DMS153 treated with DMSO at 0.1 percent for 48 hours (cell line): ENCODE results near the gene MUL1.
"Not testable (repeated sequence)": the region's sequence is repeated elsewhere in the genome, so short reads cannot be mapped to it uniquely, and the experiment has no call there.

Source experiments
- DNase-seq: peaks from one replicate; lab custom pipeline; 2025; ENCODE audit not compliant: unreplicated experiment; lab: John Stamatoyannopoulos, UW

Gene MUL1

DNA sequence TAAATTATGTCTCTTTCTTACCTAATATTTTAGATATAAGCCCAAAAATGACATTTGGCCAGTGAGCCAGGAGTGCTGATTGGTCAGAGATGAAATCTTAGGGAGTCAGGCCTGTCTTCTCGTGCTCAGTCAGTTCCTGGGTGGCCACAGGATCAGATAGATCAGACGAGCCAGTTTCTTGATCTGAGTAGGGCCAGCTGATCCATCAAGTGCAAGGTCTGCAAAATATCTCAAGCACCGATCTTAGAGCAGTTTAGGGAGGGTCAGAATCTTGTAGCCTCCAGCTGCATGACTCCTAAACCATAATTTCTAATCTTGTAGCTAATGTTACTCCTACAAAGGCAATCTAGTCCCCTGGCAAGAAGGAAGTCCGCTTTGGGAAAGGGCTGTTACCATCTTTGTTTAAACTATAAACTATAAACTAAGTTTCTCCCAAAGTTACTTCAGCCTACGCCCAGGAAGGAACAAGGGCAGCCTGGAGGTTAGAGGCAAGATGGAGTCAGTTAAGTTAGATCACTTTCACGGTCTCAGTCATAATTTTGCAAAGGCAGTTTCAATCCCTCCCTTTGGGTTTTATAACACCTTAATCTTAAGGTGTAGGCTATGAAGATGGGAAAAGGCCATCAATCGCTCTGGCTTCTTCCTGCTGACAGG lies 11.8 kb upstream of the MUL1 start:
- not testable (repeated sequence) for DNase-seq

DNA sequence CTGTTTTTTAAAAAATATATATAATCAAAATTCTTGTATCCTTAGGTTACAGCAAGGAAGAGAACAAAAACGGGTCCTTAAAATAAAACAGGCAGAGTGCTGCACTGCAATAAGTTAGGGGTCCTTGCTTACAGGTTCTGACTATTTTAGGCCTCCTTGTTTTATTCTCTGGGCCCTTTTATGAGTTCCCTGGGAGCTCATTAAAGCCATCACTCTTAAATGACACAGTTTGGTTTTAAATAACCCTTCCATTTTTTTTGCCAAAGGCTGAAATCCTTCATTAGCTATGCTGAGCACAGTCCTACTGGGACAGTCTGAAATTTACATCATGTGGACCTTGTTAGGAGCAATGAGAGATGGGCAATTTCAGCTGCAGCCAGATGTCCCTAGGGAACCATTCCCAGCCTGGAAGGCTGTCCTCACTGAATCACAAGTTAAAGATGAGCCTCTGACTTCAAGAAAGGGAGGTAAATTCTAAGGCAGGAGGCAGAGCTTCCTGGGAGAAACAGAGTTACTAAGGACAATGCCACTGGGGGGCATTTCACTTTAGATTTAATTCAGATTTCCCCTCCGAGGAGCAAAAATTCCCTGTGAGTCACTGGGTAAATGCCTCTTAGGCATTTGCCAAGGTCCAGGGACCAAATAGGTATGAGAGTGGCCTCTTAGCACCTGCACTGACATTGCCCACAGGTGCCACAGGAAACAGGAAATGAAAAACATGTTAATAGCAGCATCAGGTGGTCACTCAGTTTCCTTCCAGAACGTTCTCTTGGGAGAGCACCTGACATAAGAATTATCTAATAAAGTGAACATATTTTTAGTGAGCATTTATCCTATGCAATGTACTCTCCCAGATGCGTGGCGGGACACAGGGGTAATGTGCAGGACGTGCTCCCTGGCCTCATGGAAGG lies 3.8 kb upstream of the MUL1 start:
- DNase-seq, result no peak

DNA sequence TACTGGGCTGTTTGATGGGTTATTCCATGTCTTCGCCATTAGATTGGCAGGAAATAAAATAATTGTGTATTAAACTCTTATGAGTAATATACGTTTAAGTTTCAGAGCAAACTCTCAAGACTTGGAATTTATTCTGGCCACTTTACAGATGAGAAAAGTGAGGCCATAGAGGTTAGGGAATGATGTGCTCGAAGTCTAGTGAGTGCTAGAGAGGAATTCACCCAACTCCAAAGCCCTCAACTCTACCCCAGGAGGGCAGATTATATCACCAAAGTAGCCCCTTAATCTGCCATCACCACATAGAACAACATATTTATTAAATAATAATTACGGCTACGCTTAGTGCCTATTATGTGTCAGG lies 440 bp upstream of the MUL1 start:
- no peak for DNase-seq

DNA sequence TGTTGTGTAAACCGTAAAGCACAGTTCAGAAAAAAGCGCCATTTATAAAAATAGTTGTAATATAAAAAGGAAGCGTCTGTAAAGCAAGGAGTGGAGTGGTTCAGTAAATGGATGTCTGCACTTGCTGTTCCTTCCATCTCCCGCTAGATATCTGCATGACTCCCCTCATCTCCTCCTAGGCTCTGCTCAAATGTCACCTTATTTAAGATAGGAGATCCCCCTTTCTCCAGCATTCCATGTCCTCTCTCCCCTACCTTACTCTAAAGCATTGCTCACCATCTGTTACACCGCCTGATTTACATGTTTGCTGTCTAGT lies 745 bp downstream of the MUL1 start:
- DNase-seq, result no peak

DNA sequence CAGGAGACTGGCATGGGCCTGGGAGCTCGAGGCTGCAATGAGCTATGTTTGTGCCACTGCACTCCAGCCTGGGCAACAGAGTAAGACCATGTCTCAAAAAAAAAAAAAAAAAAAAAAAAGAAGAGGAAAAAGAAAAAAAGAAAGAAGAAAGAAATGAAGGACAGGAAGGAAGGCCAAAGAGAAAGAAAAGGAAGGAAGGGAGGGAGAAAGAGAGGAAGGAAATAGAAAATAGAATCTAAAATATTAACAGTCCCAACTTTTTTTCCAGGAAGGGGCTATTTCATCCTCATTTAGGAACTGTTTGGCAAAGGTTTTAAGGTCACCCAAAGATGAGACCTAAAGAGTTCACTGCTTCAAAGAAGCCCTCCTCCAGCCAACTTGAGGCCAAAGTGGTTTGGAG lies 2.5 kb downstream of the MUL1 start:
- no peak for DNase-seq

DNA sequence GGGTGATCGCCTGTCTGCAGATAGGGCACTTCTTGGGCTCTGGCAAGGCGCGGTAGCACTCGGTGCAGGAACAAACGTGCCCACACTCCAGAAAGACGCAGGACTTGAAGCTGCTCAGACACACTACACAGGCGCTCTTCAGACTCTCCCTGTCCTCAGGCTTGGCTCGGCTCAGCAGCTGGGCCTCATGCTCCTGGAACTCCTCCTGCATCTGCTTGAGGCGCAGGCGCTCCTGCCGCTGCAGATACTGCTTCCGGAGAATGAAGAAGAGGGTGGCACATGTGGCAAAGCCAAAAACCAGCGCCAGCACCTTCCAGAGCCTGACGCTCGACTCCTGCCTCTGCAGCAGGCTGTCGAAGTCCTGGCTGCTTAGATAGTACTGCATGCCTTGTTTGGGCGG lies 7.2 kb downstream of the MUL1 start:
- DNase-seq, result no peak

DNA sequence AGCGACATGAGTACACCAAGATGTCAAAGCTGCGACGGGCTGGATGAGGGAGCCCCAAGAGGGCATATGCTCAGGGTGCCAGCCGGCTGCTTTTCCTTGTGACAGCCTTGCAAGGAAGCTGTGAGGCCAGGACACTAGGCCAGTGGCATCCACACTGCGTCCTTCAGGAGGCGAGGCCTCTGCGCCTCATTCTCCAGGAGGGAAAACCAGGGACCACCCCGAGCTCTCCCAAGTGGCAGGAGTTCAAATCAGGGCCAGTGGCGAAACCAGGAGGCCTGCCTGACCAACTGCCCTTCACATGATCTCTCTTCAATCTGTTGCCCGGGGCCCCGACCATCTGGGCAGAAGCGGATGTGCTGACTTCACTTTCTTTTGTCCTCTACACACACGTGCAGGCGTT lies 8.2 kb downstream of the MUL1 start:
- no peak for DNase-seq

DNA sequence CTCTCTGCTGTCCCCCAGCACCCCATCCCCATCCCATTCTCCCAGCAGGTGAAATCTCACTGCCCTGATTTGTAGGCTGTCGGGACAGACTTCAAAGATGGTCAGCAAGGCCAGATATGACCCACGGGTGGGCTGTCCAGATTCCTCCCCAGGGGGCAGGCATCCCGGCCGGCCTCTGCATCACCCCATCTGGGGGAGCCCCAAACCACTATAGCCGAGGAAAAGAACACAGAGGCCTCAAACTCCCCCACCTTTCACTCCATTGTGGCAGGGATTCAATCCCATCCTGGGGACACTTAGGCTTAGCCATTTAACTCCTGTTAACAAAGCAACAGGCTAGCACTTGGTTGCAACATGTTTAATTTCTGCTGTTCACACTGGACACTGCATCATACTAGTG lies 8.8 kb downstream of the MUL1 start:
- no peak for DNase-seq

DNA sequence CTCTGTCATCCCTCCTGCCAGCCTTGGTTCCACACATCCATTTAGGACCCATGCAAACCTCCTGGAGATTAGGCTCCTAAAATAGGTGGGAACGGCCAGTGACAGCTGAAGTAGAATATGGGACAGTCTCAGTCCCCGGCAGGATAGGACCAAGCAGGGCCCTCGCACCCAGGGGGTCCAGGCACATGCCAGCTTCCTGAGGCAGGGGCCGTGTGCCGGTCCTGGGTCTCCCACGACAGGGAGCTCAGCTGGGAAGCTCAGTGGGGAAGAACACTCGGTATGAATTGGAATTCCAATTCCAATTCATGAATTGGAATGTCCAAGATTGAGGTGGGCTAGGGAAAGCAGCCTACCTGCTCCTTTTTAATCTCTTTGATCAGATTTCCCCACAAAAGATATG lies 9.8 kb downstream of the MUL1 start:
- no peak for DNase-seq

DNA sequence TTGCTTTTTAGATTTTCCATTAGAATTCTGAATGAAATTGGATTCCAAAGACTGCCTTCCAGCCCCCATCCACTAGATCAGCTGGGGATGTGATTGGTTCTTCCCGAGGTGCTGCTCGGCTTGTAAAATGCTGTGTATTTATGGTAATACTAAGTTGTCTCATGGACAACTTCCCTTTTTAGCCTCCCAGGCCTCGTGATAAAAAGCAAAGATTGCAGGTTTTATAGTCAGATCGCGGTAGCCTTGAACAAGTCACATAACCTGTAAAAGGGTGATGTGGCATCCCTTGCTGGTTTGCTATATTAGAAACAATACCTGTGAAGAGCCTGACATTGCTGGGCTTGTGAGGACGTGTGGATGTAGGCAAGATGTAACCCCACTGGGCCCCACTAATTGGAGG lies 10.4 kb downstream of the MUL1 start:
- DNase-seq, result no peak

DNA sequence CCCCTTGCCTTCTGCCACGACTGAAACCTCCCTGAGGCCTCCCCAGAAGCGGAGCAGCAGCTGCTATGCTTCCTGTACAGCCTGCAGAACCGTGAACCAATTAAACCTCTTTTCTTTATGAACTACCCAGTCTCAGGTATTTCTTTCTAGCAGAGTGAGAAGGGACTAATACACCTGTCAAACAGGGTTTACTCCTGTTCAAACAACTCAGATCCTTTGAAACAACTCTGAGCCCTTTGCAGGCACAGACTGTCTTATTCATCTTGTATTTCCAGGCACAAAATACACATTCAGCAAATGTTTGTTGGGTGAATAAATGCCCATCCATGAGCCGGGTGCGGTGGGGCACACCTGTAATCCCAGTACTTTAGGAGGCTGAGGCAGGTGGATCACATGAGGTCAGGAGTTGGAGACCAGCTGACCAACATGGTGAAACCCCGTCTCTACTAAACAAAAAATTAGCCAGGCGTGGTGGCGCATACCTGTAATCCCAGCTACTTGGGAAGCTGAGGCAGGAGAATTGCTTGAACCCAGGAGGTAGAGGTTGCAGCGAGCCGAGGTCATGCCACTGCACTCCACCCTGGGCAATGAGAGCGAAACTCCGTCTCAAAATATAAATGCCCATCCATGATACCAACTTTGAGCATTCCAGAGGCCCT lies 11.1 kb downstream of the MUL1 start:
- not testable (repeated sequence) for DNase-seq

DNA sequence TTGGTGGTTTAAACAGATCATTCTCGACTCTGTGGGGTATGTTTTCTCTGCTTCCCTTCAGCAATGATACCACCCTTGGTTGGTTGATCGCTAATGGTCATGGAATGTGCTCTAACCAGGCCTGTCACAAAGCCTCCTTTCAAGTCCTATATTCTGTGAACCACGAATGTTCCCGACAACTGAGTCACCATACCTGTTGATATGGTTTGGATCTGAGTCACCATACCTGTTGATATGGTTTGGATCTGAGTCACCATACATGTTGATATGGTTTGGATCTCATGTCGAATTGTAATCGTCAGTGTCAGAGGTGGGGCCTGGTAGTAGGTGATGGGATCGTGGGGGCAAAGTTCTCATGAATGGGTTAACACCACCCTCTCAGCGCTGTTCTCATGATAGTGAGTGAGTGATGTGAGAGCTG lies 11.7 kb downstream of the MUL1 start:
- DNase-seq, result no peak

DNA sequence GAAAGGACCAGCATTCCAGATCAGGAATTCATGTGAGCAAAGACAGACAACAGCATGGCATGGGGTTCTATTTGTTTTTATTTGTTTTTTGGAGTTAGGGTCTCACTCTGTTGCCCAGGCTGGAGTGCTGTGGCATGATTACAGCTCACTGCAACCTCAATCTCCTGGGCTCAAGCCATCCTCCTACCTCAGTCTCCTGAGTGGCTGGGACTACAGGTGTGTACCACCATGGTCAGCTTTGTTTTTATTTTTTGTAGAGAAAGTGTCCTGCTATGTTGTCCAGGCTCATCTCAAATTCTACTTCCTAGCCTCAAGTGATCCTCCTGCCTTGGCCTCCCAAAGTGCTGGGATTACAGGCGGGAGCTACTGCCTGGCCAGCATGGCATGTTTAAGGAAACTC lies 12.3 kb downstream of the MUL1 start:
- no peak for DNase-seq

DNA sequence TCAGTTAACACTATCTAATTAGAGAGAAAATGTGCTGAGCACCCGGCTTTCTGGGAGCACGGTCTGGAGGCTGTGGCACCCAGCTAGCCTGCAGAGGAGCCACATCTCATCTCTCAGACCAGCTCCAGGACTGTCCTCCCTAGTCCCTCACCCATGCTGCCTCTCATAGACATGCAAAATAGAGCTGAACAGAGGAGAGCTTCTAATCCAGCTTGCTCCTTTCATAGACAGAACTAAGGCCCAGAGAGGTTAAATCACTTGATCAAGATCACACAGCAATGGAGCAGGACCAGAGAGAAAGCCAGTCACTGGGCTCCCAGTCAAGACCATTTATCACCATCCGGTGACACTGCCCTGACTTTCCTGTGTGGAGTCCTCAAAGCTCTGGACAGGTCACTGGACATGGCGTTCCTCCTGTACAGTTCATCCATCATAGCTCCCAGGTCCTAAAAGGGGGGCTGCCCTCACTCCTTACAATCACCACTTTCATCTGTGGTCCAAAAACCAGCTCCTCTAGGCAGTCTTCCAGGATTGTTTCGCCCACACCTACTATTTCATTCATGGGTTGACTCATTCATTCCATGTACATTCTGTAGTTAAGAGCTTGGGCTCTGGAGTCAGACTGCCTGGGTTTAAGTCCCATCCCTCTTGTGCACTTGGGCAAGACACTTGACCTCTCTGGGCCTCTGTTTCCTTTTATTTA lies 13.2 kb downstream of the MUL1 start:
- no peak for DNase-seq

DNA sequence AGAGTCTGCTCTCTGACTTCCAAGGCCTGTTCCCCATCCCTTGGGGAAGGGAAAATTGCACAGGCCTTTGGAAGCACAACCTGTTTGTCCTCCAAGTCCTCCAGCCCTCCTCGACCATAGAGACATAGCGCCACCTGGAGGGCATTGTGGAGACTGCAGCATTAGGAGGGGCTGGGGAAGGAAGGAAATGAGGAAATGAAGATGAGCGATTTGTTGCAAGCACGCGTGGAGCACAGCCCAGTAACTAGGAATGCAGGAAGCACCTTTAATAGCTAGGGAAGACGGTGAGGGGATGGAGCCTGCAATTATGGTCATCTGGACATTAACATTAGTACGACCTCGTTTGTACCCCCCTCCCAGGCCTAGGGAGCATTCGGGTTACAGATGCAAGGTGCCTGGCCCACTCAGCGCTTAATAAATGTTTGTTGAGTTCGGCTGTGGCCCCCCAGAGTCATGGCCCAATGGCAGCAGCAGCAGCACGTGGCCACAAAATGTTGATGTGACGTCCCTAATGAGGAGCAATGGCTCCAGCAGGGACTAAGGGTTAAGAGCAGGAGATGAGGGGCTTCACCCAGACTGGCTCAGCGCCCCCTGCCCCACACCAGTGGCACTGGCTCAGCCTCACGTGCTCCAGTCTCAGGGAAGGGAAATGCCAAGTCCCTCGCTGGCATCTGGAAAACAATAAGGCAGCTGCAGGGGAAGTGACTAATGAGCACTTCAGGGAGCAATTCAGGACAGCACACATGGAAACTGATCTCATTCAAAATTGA lies 13.9 kb downstream of the MUL1 start:
- DNase-seq, result peak; percentile 92

DNA sequence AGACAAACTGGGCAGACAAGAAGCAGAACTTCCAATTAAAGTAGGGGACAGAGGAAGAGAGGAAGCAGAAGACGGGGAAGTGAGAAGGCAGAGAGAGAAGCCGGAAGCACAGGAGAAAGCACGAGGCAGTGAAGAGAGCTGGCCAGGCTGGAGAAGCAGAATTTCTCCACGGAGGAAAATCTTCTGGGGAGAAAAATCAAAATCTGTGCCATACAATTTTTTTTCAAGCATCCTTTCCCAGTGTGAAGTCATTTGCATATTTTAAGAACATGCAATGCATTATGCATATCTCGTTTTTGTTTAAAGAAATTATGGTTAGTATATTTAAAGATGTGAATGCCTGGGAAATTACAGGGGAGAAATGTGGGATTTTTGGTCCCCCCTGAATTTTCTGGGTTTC lies 14.6 kb downstream of the MUL1 start:
- no peak for DNase-seq

DNA sequence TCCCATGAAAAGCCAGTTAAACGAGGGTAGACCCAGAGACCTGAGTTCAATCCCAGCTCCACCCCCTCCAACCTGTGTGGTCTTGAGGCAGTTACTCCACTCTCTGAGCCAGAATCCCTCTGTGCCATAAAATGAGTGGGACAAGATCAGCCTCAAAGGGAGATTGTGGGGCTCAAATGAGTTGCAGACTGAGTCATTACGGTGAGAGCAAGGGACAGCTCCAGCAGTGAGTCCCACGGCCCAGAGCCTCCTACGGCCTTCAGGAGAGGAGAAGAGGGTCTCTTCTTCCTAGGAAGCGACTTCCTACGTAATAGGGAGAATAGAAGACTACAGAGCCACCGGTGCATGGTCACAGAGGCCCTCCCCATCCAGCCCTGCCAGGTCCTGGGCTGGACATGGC lies 15.2 kb downstream of the MUL1 start:
- no peak for DNase-seq

DNA sequence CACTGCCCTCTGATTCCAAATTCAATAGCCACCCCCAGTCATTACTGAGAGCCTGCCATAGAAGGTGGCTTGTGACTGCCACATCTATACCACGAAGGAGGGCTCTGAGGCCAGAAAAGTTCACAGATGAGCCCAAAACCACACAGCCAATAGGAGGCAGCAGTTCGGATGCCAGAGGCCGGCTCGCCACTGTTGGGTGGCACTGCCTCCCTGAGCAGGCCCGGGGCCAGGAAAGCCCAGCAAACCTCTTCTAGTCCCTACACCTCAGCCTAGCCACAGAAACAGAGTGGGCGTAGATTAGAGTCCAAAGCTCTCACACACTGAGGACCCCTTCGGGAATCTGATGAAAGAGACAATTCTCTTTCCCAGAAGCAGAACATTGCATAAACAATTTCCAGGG lies 16.1 kb downstream of the MUL1 start:
- no peak for DNase-seq

DNA sequence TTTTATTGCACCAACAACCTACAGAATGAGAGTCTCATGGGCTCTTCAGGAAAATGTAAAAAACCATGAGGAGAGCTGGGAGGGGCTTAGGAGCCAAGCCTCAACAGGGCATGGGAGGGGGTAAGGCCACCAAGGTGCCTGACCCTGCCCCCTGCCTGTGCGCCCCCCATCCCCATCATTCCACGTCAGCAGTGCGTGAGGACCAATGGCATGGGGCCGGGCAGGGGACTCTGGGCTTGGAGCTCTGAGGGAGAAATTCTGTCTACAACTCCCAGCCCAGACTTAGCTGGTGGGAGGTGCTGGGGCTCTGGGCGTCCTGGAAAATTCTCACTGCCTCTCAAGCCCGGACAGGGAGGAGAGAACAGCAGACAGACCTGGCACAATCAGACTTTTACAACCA lies 16.8 kb downstream of the MUL1 start:
- DNase-seq, result no peak

DNA sequence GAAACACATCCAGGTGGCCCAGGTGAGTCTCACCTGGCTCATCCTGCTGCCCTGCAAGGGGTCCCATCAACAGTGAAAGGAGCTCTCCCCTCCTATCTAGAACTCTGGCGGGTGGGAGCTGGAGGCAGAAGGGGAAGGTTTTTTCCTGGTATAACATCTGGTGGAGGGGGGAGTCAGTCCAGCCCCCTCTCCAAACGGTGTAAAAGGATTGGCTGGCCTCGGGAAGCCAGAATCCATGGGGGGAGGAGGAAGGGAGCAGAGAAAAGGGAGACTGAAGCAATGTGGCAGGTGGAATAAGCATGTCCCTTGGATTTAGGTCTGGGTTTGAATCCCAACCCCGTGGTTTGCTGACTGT lies 20.7 kb downstream of the MUL1 start:
- no peak for DNase-seq
